SK-N-MC (cell line): ENCODE data around the gene TXLNA.

Source experiments
- DNase-seq: peaks from one replicate; pipeline ENCODE4 v3.0.0-alpha.2; 2011; ENCODE audit warnings: low read depth, low spot score
- H3K27ac ChIP-seq: fragments of 200-600 bp; sonication (generic); 2 replicates; pipeline ENCODE4 v1.5.1; 2016; ENCODE audit warnings: mixed run types
- H3K36me3 ChIP-seq: fragments of 200-600 bp; sonication (generic); 2 replicates; pipeline ENCODE4 v1.6.1; 2017; ENCODE audit warnings: antibody characterized with exemption, low read length, mixed read lengths; ENCODE audit not compliant: insufficient read depth
- H3K4me3 ChIP-seq: fragments of 200-600 bp; sonication (generic); 2 replicates; pipeline ENCODE4 v1.5.1; 2016
- H3K9ac ChIP-seq: fragments of 200-600 bp; sonication (generic); 2 replicates; pipeline ENCODE4 v1.8.0; 2017; ENCODE audit warnings: mixed run types, mixed read lengths; ENCODE audit not compliant: insufficient read length
- H3K9me3 ChIP-seq: fragments of 200-600 bp; sonication (generic); 2 replicates; pipeline ENCODE4 v1.6.1; 2017; ENCODE audit warnings: low read depth, mild to moderate bottlenecking, antibody characterized with exemption, low read length, moderate library complexity, mixed read lengths
- EZH2 ChIP-seq: fragments of 200-600 bp; sonication (generic); IDR thresholded peaks from one replicate; pipeline ENCODE4 v1.6.1; 2017; ENCODE audit warnings: antibody characterized with exemption
- FOXP2 ChIP-seq: optimal IDR thresholded peaks from 2 replicates; pipeline ENCODE3; 2011; ENCODE audit warnings: mild to moderate bottlenecking, moderate library complexity; ENCODE audit not compliant: insufficient read depth; ENCODE audit errors: extremely low read length, control extremely low read depth
- POLR2AphosphoS5 ChIP-seq: IDR thresholded peaks from 2 replicates; pipeline ENCODE4 v1.6.1; 2012; ENCODE audit warnings: mild to moderate bottlenecking, low read depth, low read length, borderline replicate concordance

The TXLNA gene

DNA sequence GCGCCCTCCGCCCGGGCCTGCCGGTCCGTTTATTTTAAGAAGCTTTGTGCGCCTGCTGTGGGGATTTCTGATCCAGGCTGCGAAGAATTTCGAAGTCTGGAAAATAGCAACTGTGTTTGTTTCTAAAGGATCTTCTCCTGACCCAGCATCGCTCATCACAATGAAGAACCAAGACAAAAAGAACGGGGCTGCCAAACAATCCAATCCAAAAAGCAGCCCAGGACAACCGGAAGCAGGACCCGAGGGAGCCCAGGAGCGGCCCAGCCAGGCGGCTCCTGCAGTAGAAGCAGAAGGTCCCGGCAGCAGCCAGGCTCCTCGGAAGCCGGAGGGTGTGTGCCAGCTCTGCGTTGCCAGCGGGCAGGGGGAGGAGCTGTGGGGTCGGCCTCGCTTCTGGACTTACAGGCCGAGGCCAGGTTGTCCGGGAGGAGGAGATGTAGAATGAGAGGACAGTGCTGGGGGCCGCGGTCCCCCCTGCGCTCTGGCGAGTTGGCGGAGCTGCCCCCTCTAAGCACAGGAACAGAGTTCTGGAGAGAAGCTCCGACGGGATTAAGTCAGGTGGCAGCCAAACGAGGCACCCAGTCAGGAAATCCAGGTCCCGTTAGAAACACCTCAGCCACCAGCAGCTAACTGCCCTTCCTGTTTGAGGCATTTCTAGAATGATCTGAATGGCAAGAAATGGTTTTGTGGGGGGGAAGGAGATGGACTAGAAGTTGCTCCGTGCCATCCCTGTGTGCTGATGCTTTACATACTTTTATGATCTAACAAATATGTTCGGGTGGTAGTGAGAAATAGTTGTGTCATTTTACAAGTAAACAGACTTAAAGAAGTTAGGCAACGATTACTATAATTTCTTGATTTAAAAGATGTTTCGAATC, 948 bp downstream of the TXLNA start:
- Histone ChIP-seq H3K9me3 (no peaks in the 10 kb centered on the region), H3K9ac (peak overlapping the region; percentile 88), H3K36me3 (peaks cover 7% of the 10 kb centered on the region), H3K27ac (peak overlapping the region; percentile 80), H3K4me3 (peak overlapping the region; percentile 79)
- TF ChIP-seq EZH2 (no peak), POLR2AphosphoS5 (no peak), FOXP2 (no peak)
- DNase-seq = no peak

DNA sequence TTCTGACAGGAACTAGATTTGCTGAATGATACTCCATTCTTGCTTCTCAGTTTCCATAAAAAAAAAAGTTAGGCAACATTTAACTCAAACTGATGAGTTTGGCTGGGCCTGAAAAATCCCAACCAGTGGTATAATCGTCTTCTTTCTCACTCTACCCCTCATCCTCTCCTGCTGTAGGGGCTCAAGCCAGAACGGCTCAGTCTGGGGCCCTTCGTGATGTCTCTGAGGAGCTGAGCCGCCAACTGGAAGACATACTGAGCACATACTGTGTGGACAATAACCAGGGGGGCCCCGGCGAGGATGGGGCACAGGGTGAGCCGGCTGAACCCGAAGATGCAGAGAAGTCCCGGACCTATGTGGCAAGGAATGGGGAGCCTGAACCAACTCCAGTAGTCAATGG, 1.6 kb downstream of the TXLNA start:
- no peaks in the 10 kb centered on the region for H3K9me3 ChIP-seq
- no peak for DNase-seq
- peak overlapping the region; percentile 79 for H3K4me3 ChIP-seq
- H3K27ac ChIP-seq = peak overlapping the region; percentile 80; the same call in 1 of the 2 replicates
- peaks cover 7% of the 10 kb centered on the region for H3K36me3 ChIP-seq
- H3K9ac ChIP-seq = peak overlapping the region; percentile 88
- TF ChIP-seq EZH2 = no peak

DNA sequence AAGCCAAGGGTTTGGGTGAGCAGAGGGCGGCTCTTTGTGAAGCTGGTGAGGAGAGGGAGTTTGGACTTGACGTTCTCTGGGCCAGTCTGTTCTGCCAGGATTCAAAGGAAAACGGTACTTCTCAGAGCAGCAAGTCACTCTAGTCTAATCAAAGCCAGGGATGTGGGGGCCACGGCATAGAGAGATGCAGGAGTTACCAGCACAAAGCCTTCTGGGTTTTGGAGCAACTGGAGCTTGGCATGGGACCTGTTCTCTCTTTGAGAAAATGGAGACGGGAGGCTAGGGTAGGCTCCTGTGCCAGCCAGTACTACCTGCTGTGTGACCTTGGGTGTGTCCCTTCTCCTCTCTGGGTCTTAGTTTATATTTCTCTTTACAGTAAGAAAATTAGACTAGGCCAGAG, 2.1 kb downstream of the TXLNA start:
- Histone ChIP-seq H3K36me3 (peaks cover 8% of the 10 kb centered on the region), H3K4me3 (no peak overlapping the region), H3K27ac (no peak overlapping the region; the same call in 1 of the 2 replicates), H3K9ac (no peak overlapping the region), H3K9me3 (no peaks in the 10 kb centered on the region)
- TF ChIP-seq POLR2AphosphoS5 = no peak
- no peak for TF ChIP-seq EZH2
- no peak for TF ChIP-seq FOXP2
- DNase-seq = no peak

DNA sequence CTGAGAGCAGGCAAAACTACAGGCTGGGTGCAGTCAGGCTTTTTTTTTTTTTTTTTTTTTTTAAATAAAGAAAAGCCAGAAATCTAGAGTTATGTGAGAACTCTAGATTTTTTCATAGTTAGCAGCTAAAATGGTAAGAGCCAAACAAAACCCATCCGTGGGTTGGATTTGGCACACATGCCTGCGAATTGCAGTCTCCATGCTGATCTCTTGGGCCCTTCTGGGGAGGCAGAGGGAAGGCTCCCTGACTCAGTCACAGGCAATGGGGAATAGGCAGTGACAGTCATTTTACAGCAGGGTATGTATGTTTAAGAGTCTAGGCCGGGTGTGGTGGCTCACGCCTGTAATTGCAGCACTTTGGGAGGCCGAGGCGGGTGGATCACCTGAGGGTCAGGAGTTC, 2.6 kb downstream of the TXLNA start:
- Histone ChIP-seq H3K27ac (no peak overlapping the region), H3K36me3 (peaks cover 9% of the 10 kb centered on the region), H3K9me3 (no peaks in the 10 kb centered on the region), H3K9ac (no peak overlapping the region), H3K4me3 (no peak overlapping the region)
- DNase-seq = no peak
- TF ChIP-seq EZH2 (no peak), POLR2AphosphoS5 (no peak), FOXP2 (no peak)

DNA sequence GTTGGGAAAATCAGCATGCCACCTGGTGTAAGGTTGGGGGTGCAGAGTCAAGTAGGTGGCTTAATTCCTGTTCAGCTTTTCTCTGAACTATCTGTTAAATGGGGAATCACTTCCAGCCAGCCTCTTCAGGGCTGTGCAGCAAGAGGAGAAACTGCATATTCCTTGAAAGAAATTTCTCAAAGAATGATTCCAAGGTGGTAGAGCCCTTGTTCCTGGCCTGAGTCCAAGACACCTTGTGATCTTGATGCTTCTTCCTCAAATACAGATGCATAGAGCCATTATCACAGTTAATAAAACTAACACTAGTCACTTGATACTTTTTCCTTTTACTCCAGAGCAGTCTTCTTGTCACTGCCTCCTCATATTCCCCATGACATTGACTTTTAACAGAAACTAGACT, 5.2 kb downstream of the TXLNA start:
- Histone ChIP-seq H3K4me3 (no peak overlapping the region), H3K9me3 (no peaks in the 10 kb centered on the region), H3K9ac (no peak overlapping the region), H3K36me3 (peaks cover 17% of the 10 kb centered on the region), H3K27ac (no peak overlapping the region)
- DNase-seq = no peak
- TF ChIP-seq EZH2 = no peak

DNA sequence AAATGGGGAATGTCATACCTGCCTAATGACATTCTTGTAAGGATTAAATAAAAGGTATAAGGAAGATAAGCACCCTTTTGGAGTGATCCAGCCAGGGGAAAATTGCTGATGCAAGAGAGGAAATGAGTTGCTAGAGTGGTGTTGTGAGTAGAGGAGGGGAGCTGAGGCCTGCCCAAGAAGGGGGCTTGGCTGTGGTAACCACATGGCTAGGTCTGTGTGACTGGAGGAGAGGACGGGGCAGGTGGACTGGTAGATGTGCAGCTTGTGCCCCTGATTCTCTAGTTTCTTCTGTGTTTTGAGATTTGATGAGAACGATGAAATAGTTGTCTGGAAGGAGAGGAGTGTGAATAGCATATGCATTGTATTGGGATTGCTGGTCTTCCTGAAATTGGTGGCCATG, 6.6 kb downstream of the TXLNA start:
- H3K4me3 ChIP-seq = no peak overlapping the region
- peak overlapping the region; percentile 45 for H3K9ac ChIP-seq
- H3K27ac ChIP-seq = peak overlapping the region; percentile 4
- no peaks in the 10 kb centered on the region for H3K9me3 ChIP-seq
- peaks cover 29% of the 10 kb centered on the region for H3K36me3 ChIP-seq
- no peak for DNase-seq
- TF ChIP-seq FOXP2 (no peak), EZH2 (no peak), POLR2AphosphoS5 (no peak)

DNA sequence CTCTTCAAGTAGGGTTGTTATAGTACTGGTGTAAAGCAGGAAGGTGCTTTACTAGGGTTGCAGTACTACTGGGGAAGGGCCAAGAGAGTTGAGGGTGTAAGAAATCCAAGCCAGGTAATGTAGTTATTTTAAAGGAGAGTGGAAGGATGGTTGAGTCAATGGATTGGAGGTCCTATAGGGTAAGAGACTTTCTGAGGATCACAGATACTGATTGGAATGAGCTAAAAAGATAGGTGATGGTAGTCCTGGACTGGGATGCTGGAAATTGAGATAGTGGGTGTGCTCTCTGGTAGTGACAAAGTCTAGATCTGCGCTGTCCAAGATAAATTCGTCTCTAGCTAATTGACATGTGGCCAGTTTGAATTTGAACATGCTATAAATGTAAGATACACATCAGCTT, 7.0 kb downstream of the TXLNA start:
- Histone ChIP-seq H3K9me3 (no peaks in the 10 kb centered on the region), H3K9ac (no peak overlapping the region), H3K4me3 (no peak overlapping the region), H3K27ac (peak overlapping the region; percentile 4; the same call in 1 of the 2 replicates), H3K36me3 (peaks cover 32% of the 10 kb centered on the region)
- DNase-seq = no peak
- TF ChIP-seq EZH2 (no peak), FOXP2 (no peak), POLR2AphosphoS5 (no peak)

DNA sequence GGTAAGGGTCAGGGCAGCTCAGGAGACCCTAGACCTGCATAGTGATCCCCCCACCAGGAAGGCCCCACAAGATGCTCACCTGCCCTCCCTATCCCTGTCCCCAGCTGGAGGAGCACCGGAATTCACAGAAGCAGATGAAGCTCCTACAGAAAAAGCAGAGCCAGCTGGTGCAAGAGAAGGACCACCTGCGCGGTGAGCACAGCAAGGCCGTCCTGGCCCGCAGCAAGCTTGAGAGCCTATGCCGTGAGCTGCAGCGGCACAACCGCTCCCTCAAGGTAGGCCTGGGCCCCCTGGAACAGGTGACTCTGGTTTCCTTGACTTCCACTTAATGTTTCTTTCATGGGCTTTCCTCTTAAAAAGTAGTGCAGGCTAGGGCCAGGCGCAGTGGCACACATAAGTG, 8.4 kb downstream of the TXLNA start:
- no peak overlapping the region for H3K4me3 ChIP-seq
- TF ChIP-seq FOXP2 (no peak), POLR2AphosphoS5 (no peak), EZH2 (no peak)
- no peaks in the 10 kb centered on the region for H3K9me3 ChIP-seq
- no peak overlapping the region for H3K27ac ChIP-seq
- no peak for DNase-seq
- no peak overlapping the region for H3K9ac ChIP-seq
- peaks cover 36% of the 10 kb centered on the region for H3K36me3 ChIP-seq

DNA sequence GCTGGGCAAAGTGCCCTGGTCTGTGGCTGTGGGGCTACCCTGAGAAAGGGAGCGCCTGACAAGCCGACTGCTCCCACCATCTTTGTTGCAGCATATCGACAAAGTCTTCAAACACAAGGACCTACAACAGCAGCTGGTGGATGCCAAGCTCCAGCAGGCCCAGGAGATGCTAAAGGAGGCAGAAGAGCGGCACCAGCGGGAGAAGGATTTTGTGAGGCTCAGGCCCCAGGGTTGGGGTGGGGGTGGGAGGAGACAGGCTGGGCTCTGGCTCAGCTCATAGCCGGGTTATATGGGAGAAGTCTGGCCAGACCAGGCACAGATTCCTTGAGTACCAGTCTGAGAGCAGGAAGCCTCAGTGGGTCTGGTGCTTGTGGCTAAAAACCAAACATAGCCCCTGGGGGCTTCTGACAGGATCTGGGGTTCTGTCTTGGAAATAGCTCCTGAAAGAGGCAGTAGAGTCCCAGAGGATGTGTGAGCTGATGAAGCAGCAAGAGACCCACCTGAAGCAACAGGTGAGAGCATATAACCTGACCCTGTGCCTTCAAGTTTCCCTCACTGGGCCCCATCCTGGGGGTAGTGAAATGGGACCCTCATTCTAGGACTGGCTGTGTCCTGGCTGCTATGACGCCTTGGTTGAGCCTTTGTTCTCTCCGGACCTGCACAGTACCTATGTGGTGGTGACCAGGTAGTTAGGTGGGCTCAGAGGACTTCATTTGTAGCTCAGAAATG, 12.9 kb downstream of the TXLNA start:
- H3K36me3 ChIP-seq = peaks cover 47% of the 10 kb centered on the region; the same call in 1 of the 2 replicates
- no peak for DNase-seq
- no peak overlapping the region for H3K4me3 ChIP-seq
- H3K9me3 ChIP-seq = no peaks in the 10 kb centered on the region
- H3K27ac ChIP-seq = no peak overlapping the region
- TF ChIP-seq EZH2 (no peak), FOXP2 (no peak), POLR2AphosphoS5 (no peak)
- H3K9ac ChIP-seq = no peak overlapping the region
